Activated naive CD4-positive, alpha-beta T cell treated with Interleukin-2 at 50 U/mL for 16 hours (primary cell): Measurements from ENCODE around the gene ATG101.

Source experiments
- DNase-seq: peaks from one replicate; pipeline ENCODE4 v3.0.0-alpha.2; 2020

Gene ATG101

GRCh38 chr12:52058631-52059361 is 11.0 kb upstream of the ATG101 start:
- DNase-seq, result no peak

- DNase-seq, result no peak
Observed at GRCh38 chr12:52059582-52060497, 9.9 kb upstream of the ATG101 start.

- DNase-seq, result no peak
Observed at GRCh38 chr12:52060498-52061177, 9.1 kb upstream of the ATG101 start.

GRCh38 chr12:52061470-52062166 is 8.2 kb upstream of the ATG101 start:
- DNase-seq, result no peak

- no peak for DNase-seq
Observed at GRCh38 chr12:52062167-52063081, 7.4 kb upstream of the ATG101 start.

- DNase-seq, result no peak
Observed at GRCh38 chr12:52063082-52063924, 6.5 kb upstream of the ATG101 start.

GRCh38 chr12:52063981-52064649 is 5.7 kb upstream of the ATG101 start:
- no peak for DNase-seq

GRCh38 chr12:52066346-52067080 is 3.3 kb upstream of the ATG101 start:
- no peak for DNase-seq

GRCh38 chr12:52067081-52067374 is 2.8 kb upstream of the ATG101 start:
- DNase-seq, result no peak

- DNase-seq, result no peak
Observed at GRCh38 chr12:52070185-52070925, 577 bp downstream of the ATG101 start.

- no peak for DNase-seq
Observed at GRCh38 chr12:52073531-52074381, 4.0 kb downstream of the ATG101 start.

GRCh38 chr12:52074971-52075724 is 5.4 kb downstream of the ATG101 start:
- DNase-seq, result no peak

GRCh38 chr12:52076811-52077210 is 7.0 kb downstream of the ATG101 start:
- no peak for DNase-seq

GRCh38 chr12:52078276-52078675 is 8.5 kb downstream of the ATG101 start:
- no peak for DNase-seq

GRCh38 chr12:52079576-52080402 is 10.0 kb downstream of the ATG101 start, which contains the start of gene SMIM41:
Gene SMIM41, plus strand, starts transcription at chr12:52079704. Its CDS starts 76 bp downstream, at chr12:52079780.
- DNase-seq, result no peak
